Stimulated activated CD8-positive, alpha-beta memory T cell treated with anti-CD3 and anti-CD28 coated beads, Interleukin-7, amount 100 ng/mL, for 4 hours (primary cell): ENCODE measurements around the gene B3GALT6.

Experiments used
- DNase-seq, 2 donors: peaks; one replicate each; pipeline ENCODE4 v3.0.0-alpha.2; 2020; ENCODE audit warnings: low read depth in 2 of 2

The B3GALT6 gene

DNA sequence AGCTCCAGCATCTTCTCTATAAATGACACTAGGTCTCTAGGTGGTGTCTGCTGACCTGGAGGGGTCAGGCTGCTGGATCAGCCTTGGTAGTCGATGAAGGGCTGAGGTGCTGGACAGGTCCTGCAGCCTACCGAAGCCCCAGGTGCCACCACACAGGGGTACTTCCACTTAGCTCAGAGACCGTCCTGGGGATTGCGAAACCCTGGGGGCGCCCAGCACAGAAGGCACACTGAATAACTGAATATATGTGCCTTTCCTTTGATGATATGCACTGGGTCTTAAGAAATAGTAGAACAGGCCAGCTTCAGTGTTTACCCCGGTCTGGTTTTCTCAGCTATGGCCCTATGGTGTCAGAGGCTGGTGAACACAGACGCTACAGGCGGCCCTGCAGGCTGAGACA lies 30.7 kb downstream of the B3GALT6 start:
- DNase-seq, result no peak

DNA sequence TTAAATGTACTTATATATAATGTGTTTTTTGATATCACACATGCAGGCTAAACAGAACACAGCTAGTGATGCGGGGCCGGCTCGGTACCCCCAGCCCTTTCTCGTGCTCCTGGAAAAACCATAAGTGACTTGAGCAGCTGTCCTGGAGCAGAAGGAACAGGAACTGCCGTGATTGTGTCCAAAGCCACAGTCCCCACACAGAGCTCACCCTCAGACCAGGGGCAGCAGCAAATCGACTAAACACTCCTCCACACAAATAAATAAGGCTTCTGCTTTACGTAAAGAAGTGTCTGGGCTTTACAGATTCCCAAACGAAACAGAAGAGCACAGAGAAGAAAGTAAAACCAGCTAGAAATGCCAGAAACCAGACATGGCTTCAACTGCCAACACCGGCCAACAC lies 32.0 kb downstream of the B3GALT6 start:
- DNase-seq, result no peak

DNA sequence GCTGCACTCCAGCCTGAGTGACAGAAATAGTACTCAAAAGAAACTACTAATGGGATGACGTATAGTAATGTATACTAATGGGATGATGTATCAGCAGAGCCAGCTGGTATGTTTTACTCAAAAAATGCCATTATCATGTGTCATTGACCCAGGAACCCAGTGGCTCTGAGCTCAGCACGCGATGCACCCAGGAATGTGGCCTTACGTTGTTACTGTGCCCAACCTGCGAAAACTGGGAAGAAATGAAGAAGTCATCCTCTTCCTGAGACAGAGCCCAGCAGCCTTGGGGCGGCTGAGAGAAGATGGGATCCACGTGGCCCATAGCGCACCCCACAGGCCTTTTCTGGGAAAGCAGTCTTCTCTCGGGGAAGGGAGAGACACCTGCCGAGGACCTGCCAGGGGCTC lies 32.8 kb downstream of the B3GALT6 start:
- no peak for DNase-seq

DNA sequence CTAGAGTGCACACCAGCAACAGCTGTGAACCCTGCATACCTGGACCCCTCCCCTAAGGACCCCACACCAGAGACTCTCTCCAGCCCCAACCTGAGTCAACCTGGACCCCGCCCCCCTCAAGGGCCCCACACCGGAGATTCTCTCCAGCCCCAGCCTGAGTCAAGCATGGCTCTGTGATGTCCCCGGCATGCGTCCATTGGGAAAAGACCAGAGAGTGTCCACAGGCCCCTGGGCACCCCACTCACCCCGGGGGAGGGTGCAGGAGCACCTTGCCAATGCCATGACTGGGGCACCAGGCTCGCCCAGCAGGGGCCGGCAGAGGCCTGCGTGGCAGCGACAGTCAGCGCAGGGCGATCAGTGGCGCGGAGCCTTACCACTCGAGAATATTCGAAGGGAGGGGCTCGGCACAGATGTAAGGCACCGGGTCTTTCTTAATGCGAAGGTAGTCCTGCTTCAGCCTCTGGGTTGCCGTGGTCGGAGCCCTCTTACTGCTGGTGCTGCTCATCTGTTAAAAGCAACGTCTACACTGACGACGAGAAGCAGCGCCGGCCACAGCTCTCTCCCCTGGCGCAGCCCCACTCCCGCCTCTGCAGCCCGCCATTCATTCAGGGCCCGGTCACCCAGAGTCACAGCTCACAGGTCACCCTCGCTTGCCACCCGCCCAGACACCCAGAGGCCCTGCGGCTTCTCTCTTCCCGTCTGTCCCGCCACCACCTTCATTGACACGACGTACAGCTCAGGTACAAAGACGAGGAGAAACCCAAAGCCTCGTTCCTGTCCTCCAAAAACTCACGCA lies 35.6 kb downstream of the B3GALT6 start:
- no peak for DNase-seq

DNA sequence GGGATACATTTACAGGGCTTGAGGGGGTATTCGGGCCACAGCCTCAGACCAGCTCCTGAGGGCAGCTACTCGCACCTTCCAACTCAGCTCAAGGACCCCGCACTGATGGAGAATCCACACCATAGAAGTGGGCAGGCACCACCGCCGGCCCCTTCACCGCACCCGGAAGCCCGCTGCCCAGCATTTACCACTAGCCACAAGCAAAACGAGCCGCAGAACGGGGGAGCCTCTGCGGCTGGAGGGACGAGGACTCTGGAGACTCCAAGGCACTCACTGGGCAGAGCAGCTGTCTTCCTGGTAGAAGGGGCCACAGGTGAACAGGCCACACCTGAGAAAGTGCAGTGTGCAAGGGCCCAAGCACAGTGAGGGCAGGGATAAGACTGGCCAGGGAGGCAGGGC lies 36.2 kb downstream of the B3GALT6 start:
- no peak for DNase-seq

DNA sequence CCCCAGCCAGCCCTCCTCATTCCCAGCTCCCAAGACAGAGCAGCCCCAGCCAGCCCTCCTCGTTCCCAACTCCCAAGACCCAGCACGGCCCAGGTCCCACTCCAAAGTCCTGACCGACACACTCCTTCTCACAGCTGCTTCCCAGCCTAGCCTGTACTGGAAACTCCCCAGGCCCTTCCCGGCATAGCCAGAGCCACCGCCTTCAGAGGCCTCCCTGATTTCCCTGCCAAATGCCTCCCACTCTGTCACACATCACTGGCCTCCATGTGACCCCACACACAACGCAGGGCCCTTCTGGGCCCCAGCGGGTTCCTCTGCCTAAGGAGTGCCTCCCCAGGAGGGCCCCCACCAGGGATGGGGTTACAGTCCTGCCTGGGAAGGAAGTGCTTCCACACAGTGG lies 38.8 kb downstream of the B3GALT6 start:
- DNase-seq, result no peak

DNA sequence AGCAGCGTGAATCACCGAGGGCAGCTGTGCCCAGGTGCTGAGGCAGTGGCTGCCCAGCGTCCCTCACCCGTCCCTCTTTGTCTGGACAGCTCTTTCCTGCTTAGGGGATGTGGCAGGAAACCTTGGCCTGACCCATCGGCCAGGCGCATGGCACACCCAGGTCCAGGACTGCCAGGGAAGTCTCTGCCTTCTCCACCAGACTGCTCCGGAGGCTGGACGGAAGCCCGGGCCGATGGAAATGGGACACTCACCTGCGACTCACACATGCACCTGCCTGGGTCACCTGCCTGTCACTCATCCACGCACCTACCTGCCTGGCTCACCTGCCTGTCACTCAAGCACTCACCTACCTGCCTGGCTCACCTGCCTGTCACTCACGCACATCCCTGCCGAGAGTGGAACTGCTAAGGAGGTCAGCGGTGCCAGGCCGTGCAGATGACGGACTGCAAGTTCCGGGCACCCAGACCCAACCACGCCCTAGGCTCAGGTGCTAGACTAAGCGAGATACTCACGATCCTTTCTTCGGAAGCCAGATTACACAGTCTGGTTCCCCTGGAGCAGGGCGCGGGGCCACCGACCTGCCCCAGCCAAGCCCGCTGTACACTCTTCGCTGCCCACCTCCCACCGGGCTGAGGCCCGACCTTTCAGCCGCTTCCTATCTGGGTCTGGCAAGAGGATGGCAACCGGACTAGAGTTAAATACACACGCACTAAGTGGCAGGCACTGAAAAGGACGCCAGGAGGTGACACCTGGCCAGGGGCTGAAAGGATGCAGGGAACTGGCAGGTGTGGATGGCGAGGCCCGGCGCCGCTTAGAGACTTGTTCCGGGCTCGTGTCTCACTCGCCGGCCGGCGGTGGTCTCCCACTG lies 40.5 kb downstream of the B3GALT6 start:
- no peak for DNase-seq

DNA sequence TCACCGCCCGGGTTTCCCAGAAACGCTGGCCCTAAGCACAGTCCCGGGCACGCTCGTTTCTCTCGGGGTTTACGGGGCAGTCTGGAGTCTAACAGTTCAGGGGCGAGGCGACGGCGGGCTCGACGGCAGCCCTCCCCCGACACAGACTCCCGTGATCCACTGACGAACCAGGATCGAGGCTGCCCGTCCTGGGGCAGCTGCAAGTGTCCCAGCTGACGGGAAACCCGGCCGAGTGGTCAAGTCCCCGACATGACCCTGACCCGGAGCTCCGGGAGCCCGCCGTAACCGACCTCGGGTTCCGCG lies 41.1 kb downstream of the B3GALT6 start:
- DNase-seq, result no peak

DNA sequence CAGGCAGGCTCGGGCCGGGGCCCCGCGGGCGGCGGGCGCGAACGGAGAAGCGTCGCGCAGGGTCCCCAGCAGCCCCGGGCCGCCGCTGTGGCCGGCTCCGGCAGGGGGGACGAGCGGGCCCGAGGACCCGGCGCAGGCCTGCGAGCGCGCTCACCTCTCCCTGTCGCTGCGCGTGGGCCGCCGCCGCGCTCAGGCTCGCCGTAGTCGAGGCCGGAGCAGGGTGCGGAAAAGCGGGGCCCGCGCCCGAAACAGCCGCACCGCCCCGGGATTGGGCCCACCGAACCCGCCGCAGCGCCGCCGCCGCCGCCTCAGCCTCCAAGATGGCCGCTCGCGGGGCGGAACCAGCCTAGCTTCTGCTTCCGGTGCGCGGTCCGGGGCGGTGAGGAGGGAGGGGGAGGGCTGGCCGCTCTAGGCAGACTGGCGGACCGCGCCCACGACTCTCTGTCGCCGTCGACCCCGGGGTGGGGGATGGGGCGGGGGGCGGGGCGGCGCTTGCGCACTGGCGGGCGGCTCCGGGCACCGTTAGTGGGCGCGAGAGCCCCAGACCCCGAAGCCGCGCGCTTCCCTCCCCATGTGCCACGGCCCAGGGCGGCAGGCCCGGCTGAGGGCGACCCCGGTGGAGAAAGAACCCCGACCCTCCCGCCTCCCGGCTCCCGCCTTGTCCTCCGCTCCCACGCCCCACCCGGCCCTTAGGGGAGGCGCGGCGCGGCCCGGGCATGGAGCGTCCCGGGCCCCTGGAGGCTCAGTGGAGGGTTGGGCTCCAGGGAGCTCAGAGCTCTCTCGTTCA lies 41.7 kb downstream of the B3GALT6 start, which contains the start of gene UBE2J2:
Gene UBE2J2, minus strand, starts transcription at position 343 of the 787 bp plus-strand sequence. CDS start 5,862 bp downstream, outside the sequence.
- peak; percentile 89 to 93 for DNase-seq

DNA sequence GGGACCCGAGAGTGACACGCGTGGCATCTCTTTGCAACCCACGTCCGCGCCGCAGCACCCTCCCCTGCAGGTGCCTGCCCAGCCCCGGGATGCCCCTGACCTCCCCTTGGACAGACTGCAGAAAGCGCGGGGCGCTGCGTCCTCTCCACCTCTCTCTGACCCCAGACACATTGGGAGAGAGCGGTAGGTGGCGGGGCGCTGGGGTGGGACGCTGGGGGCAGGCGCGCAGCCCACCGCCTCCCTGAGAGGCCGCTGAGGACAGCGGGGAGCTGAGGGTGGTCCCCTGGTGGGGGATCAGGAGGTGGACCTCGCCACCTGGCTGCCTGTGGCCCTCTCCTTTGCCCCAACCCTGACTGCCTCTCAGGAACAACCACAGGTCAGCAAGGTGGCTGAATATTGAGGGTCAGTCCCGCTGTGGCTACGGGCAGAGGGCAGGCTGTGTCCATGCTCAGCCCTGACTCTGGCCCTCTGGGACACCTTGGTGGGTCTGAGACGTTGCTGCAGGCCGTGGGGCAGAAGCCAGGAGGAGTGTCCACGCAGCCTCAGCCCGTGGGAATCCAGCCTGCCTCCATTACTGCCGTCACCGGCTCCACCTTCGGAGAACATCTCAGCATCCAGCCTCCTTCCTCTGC lies 42.4 kb downstream of the B3GALT6 start:
- DNase-seq, result no peak

DNA sequence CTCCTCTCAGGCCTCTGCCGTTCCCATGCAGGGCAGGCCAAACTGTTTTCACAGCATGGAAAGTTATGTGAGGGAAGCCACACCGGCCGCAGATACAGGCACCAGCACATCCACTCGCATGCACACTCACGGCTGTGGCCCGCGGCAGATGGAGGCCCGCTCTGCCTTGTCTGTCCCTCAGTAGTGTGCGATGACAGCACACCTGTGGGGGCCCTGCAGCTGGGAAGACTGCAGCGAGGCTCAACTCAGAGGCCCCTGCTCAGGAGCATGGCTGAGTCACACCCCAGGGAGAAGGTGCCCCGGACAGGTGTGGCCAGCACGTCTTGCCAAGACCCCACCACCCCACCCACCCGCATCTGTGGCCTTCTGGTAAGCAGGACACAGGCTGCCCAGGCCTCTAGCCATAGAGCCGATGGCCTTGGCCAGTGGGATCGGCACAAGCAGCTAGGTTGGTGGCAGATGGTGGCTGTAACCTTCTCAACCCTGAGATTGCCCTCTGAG lies 42.9 kb downstream of the B3GALT6 start:
- DNase-seq, result no peak

DNA sequence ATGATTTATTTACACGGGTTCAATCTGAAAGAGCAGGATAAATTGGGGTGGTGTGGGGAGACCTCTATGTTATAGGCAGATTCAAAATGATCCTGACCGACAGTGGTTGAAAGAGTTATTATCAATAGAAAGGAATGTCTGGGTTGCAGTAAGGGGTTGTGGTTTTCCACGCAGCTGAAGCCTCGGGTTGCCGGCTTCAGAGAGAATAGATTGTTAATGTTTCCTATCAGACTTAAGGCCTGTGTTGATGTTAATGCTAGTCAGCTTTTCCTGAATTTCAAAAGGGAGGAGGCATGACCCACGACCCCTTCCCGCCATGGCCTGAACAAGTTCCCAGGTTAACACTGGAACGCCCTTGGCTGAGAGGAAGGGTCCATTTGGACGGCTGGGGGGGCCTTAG lies 43.8 kb downstream of the B3GALT6 start:
- DNase-seq, result no peak

DNA sequence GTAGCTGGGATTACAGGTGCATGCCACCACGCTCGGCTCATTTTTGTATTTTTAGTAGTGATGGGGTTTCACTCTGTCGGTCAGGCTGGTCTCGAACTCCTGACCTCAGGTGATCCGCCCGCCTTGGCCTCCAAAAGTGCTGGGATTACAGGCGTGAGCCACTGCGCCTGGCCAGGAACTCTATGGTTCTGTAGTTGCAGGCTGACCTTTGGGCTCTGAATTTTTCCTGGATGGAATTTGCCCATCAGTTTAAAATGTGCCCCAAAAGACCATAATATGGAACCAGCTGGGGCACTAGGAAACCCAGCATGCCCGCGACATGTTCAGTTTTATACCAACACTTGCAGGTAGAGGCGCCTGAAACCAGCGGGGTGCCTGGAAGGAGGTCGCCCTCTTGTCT lies 46.6 kb downstream of the B3GALT6 start:
- no peak for DNase-seq

DNA sequence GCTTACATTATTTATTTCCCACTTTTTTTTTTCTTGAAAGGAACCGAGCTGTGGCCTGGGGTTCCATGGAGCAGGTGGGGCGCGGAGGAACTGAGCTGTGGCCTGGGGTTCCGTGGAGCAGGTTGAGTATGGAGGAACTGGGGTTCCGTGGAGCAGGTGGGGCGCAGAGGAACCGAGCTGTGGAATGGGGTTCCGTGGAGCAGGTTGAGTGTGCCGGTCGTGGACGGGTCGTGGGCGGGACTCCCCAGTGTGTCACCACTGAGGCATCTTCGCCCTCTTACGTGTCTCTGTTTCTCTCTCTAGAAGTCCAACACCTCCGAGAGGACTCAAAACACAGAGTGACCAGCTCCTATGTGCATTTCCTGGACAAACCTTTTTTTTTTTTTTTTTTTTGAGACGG lies 47.0 kb downstream of the B3GALT6 start:
- DNase-seq, result no peak

DNA sequence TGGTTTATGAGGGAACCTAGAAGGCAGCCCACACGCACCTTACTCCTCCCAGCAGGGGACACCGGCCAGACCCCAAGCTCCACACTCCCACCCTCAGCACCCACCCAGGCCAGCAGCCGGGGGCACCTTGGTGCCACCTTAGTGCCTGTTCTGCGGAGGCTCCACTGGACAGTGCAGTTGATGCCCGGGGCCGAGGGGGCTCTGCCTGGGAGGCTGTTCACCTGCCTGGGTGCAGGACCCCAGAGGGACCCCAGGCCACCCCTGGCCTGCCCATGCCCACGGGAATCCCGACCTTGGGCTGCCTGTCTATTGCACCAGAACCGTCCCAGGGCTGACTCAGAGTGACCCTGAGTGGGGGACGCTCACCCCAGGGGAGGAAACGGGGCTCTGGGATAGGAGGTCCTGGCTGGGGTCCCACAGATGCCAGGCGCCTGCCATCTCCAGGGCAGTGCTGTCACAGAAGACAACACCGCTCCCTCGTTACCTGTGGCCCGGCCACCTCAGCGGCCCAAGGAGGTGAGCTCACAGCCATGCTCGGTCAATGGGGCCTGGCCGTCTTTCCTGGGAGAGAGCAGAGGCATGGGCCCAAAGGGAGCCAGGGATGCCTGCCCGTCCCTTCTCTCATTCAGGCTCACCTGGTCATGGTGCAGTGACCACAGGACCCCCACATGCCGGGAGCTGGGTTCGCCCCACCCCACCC lies 48.9 kb downstream of the B3GALT6 start:
- no peak for DNase-seq

DNA sequence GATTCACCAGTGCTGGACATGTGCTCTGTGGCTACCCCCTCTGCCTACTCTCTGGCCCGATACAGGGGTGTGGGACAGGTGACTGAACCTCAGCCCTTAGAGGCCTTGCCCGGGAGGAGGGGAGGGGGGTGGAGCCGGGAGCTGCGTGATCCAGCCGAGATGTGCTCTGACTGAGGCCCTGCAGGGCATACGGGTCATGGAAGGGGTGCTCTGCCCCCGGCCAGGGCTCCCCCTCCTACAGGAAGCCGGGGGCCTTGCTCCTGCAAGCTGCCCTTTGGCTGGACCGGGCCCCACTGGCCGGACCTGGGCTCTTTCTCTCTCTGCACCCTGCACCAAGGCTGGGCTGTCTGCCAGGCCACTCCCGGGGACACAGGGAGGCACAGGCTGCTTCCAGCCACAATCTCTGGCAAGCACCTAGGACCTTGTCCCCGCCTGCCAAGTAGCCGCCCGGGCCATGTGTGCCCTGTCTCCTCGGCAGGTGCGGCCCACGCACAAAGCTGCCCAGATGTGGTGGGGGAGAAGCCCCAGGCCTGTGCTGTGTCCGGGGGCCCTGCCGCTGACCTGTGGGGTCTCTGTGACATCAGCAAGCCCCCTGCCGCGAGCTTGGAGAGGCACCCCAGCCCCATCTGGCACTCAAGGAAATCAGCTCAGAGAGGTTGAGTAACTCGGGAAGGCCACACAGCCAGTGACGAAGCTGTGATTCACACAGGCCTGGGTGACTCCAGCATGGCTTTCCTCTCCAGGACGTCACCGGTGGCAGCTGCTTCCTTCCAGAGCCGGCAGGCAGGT lies 49.7 kb downstream of the B3GALT6 start:
- no peak for DNase-seq

DNA sequence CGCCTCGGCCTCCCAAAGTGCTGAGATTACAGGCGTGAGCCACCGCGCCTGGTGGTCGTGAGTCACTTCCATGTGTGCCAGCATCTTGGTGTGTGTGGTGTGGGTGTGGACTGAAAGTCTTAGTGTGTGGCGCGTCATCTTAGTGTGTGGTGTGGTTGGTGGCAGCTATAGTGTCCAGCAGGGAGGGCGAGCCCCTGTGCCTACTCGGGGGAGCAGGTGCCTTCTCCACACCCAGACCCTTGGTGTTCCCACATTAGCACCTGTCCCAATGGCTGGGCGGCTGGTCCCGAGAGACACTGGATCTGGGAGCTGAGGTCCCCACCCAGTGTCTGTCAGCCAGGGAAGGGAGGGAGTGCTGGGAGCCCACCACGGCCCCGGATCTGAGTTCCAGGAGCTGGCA lies 51.0 kb downstream of the B3GALT6 start:
- no peak for DNase-seq

DNA sequence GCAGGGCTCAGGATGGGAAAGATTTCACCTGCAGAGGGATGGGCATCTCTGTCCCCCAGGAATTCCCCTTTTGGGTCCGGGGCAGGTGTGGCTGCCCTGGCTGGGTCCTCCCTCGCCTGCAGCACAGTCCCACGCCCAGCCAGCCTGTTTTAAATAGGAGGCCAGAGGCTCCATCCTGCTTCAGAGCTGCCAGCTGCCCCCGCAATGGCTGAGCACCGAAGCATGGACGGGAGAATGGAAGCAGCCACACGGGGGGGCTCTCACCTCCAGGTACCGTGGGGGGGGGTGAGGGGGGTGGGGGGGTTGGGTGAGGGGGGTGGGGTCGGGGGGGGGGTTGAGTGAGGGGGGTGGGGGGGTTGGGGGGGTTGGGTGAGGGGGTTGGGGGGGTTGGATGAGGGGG lies 51.8 kb downstream of the B3GALT6 start:
- DNase-seq, result no peak
